H1 (cell line): ENCODE results near the gene HPS5. TPM values are rescaled to one million over a fixed set of nuclear protein-coding genes. Genes with fewer than 3 reads are reported as not detected.

Experiments used
- CTCF ChIA-PET: fragments of 300-600 bp; sonication (Branson Sonifier 250); formaldehyde crosslinking; loops from one replicate; lab custom pipeline; 2021; ENCODE audit not compliant: partially characterized antibody; lab: Charles Lee
- POLR2A ChIA-PET: fragments of 300-600 bp; sonication (Branson Sonifier 250); formaldehyde crosslinking; loops from one replicate; lab custom pipeline; 2021; ENCODE audit warnings: inconsistent platforms; ENCODE audit not compliant: partially characterized antibody; lab: Charles Lee
- DNase-seq, 2 experiments: peaks; one replicate each; pipeline versions ENCODE4 v3.0.0 to v3.0.0-alpha.2; 2010 to 2022; ENCODE audit warnings: low spot score in 2 of 2, low read depth in 1 of 2, mixed read lengths in 1 of 2
- FAIRE-seq: peaks from 2 replicates; lab custom pipeline; 2011; peaks lifted over from hg19 to GRCh38; lab: Jason Lieb, UNC
- H2AFZ ChIP-seq: 2 replicates; pipeline ENCODE4 v1.8.1; 2012; ENCODE audit warnings: low read length, inconsistent platforms
- H2AK5ac ChIP-seq: 2 replicates; pipeline ENCODE4 v1.6.1; 2013; ENCODE audit warnings: low read depth, low read length
- H2BK120ac ChIP-seq: replicated peaks from 2 replicates; pipeline ENCODE3; 2013; ENCODE audit warnings: low read depth, low read length, inconsistent platforms
- H2BK12ac ChIP-seq: 2 replicates; pipeline ENCODE4 v1.6.1; 2013; ENCODE audit warnings: low read depth, low read length
- H2BK15ac ChIP-seq: 2 replicates; pipeline ENCODE4 v1.6.1; 2013; ENCODE audit warnings: low read length
- H2BK20ac ChIP-seq: 2 replicates; pipeline ENCODE4 v1.6.1; 2013; ENCODE audit warnings: low read length
- H2BK5ac ChIP-seq: 2 replicates; pipeline ENCODE4 v1.6.1; 2013; ENCODE audit warnings: low read depth, low read length
- H3K14ac ChIP-seq: 2 replicates; pipeline ENCODE4 v1.6.1; 2013; ENCODE audit warnings: inconsistent platforms; ENCODE audit not compliant: insufficient read length
- H3K18ac ChIP-seq: 2 replicates; pipeline ENCODE4 v1.6.1; 2013; ENCODE audit warnings: low read length; ENCODE audit errors: extremely low read depth
- H3K23ac ChIP-seq: 2 replicates; pipeline ENCODE4 v1.6.1; 2013; ENCODE audit warnings: inconsistent platforms; ENCODE audit not compliant: insufficient read length
- H3K23me2 ChIP-seq: 2 replicates; pipeline ENCODE4 v1.6.1; 2013; ENCODE audit warnings: low read depth, low read length
- H3K27ac ChIP-seq: 2 replicates; pipeline ENCODE4 v1.6.1; 2011; ENCODE audit warnings: low read depth, low read length, inconsistent platforms
- H3K27me3 ChIP-seq, 4 experiments: replicated peaks in 1 of 4; 1 replicate in 1 of 4; 2 replicates in 3 of 4; pipeline versions ENCODE4 v1.6.1 to v1.8.1; 2011 to 2013; ENCODE audit warnings: low read length in 3 of 4, mild to moderate bottlenecking in 3 of 4, inconsistent platforms in 2 of 4, mixed read lengths in 2 of 4, moderate library complexity in 1 of 4; ENCODE audit not compliant: control insufficient read depth in 3 of 4, insufficient read depth in 3 of 4; ENCODE audit errors: extremely low read depth in 1 of 4
- H3K36me3 ChIP-seq, 4 experiments: 2 replicates each; pipeline versions ENCODE4 v1.6.1 to v1.8.1; 2011 to 2013; ENCODE audit warnings: mild to moderate bottlenecking in 4 of 4, low read length in 3 of 4, moderate library complexity in 2 of 4, control low read depth in 1 of 4, inconsistent platforms in 1 of 4; ENCODE audit not compliant: insufficient read depth in 4 of 4, control insufficient read depth in 2 of 4
- H3K4ac ChIP-seq: replicated peaks from 2 replicates; pipeline ENCODE3; 2013; ENCODE audit warnings: low read length, low read depth, mixed read lengths, inconsistent platforms; ENCODE audit not compliant: insufficient read length
- H3K4me1 ChIP-seq, 4 experiments: replicated peaks in 1 of 4; 1 replicate in 1 of 4; 2 replicates in 3 of 4; pipeline versions ENCODE4 v1.6.1 to v1.8.1; 2011 to 2013; ENCODE audit warnings: low read length in 3 of 4, inconsistent platforms in 2 of 4, mixed read lengths in 1 of 4; ENCODE audit not compliant: insufficient read depth in 4 of 4, control insufficient read depth in 3 of 4
- H3K4me2 ChIP-seq, 2 experiments: 2 replicates each; pipeline versions ENCODE4 v1.6.1 to v1.8.1; 2011 to 2013; ENCODE audit warnings: low read depth in 2 of 2, low read length in 2 of 2, control low read depth in 1 of 2, inconsistent platforms in 1 of 2, mild to moderate bottlenecking in 1 of 2; ENCODE audit not compliant: insufficient read depth in 1 of 2
- H3K4me3 ChIP-seq, 4 experiments: fragments of 200-600, 300-600 bp in 1 of 4; sonication (generic), shearing (Covaris generic), sonication (Bioruptor Twin) in 1 of 4; 2 replicates each; pipeline versions ENCODE4 v1.5.1 to v1.8.1; 2011 to 2016; ENCODE audit warnings: low read length in 4 of 4, low read depth in 3 of 4, control low read depth in 2 of 4, inconsistent platforms in 2 of 4, mild to moderate bottlenecking in 2 of 4, mixed read lengths in 1 of 4, moderate library complexity in 1 of 4; ENCODE audit not compliant: insufficient read depth in 2 of 4; ENCODE audit errors: extremely low read depth in 1 of 4
- H3K56ac ChIP-seq: replicated peaks from 2 replicates; pipeline ENCODE3; 2013; ENCODE audit warnings: low read depth, mild to moderate bottlenecking, mixed read lengths, low read length, inconsistent platforms; ENCODE audit not compliant: insufficient read length
- H3K79me1 ChIP-seq: 2 replicates; pipeline ENCODE4 v1.6.1; 2013; ENCODE audit warnings: low read depth, low read length, control low read depth
- H3K79me2 ChIP-seq, 2 experiments: 2 replicates each; pipeline versions ENCODE4 v1.6.1 to v1.8.1; 2012 to 2013; ENCODE audit warnings: low read length in 2 of 2, mild to moderate bottlenecking in 2 of 2, inconsistent platforms in 1 of 2; ENCODE audit not compliant: insufficient read depth in 2 of 2, control insufficient read depth in 1 of 2
- H3K9ac ChIP-seq, 4 experiments: replicated peaks in 1 of 4; 1 replicate in 1 of 4; 2 replicates in 3 of 4; pipeline versions ENCODE4 v1.6.1 to v1.8.1; 2011 to 2013; ENCODE audit warnings: low read depth in 3 of 4, low read length in 3 of 4, control low read depth in 2 of 4, mild to moderate bottlenecking in 2 of 4, moderate library complexity in 2 of 4, inconsistent platforms in 1 of 4; ENCODE audit errors: extremely low read depth in 1 of 4
- H3K9me3 ChIP-seq, 2 experiments: 2 replicates each; pipeline versions ENCODE4 v1.6.1 to v1.8.1; 2012 to 2013; ENCODE audit warnings: mild to moderate bottlenecking in 2 of 2, moderate library complexity in 2 of 2, control low read depth in 1 of 2, inconsistent platforms in 1 of 2, low read depth in 1 of 2, low read length in 1 of 2, mixed read lengths in 1 of 2; ENCODE audit not compliant: insufficient read depth in 2 of 2
- H4K20me1 ChIP-seq, 2 experiments: replicated peaks in 1 of 2; 2 replicates each; pipeline versions ENCODE3 to v1.8.1; 2011 to 2013; ENCODE audit warnings: inconsistent platforms in 2 of 2, low read length in 2 of 2, mild to moderate bottlenecking in 1 of 2; ENCODE audit not compliant: insufficient read depth in 2 of 2, control insufficient read depth in 1 of 2
- H4K5ac ChIP-seq: 2 replicates; pipeline ENCODE4 v1.6.1; 2013; ENCODE audit warnings: low read length, low read depth, mixed read lengths, inconsistent platforms; ENCODE audit not compliant: insufficient read length
- H4K8ac ChIP-seq: 2 replicates; pipeline ENCODE4 v1.8.0; 2013; ENCODE audit warnings: mild to moderate bottlenecking, moderate library complexity, low read length, inconsistent platforms; ENCODE audit not compliant: insufficient read depth; ENCODE audit errors: extremely low read depth
- H4K91ac ChIP-seq: replicated peaks from 2 replicates; pipeline ENCODE3; 2013; ENCODE audit warnings: low read length, mixed read lengths, inconsistent platforms; ENCODE audit not compliant: insufficient read length
- ATF3 ChIP-seq: IDR thresholded peaks from 2 replicates; pipeline ENCODE4 v1.6.1; 2011; ENCODE audit warnings: low read depth, mild to moderate bottlenecking, low read length; ENCODE audit not compliant: insufficient read depth
- CHD2 ChIP-seq: IDR thresholded peaks from 2 replicates; pipeline ENCODE4 v1.6.1; 2012; ENCODE audit warnings: low read length, improper control_type of control experiment
- CTBP2 ChIP-seq: IDR thresholded peaks from 2 replicates; pipeline ENCODE4 v1.7.0; 2011; ENCODE audit warnings: borderline replicate concordance, mild to moderate bottlenecking, moderate library complexity, mixed read lengths, low read length; ENCODE audit not compliant: insufficient read depth, insufficient read length
- E2F6 ChIP-seq: IDR thresholded peaks from 2 replicates; pipeline ENCODE4 v1.6.1; 2012; ENCODE audit warnings: inconsistent platforms
- HDAC6 ChIP-seq: IDR thresholded peaks from one replicate; pipeline ENCODE4 v1.7.1; 2012; ENCODE audit warnings: low read depth, mild to moderate bottlenecking, inconsistent platforms, low read length, moderate library complexity
- MAFK ChIP-seq: IDR thresholded peaks from 2 replicates; pipeline ENCODE4 v1.6.1; 2012; ENCODE audit warnings: low read depth, mild to moderate bottlenecking, improper control_type of control experiment, low read length
- RAD21 ChIP-seq, 2 experiments: IDR thresholded peaks in 1 of 2; conservative IDR thresholded peaks in 1 of 2; 2 replicates each; pipeline ENCODE4 v1.6.1; 2011; ENCODE audit warnings: low read depth in 2 of 2, low read length in 2 of 2, improper control_type of control experiment in 1 of 2, inconsistent platforms in 1 of 2, mild to moderate bottlenecking in 1 of 2, moderate library complexity in 1 of 2
- RXRA ChIP-seq: IDR thresholded peaks from 2 replicates; pipeline ENCODE4 v1.6.1; 2011; ENCODE audit warnings: low read depth, mild to moderate bottlenecking, low read length, moderate library complexity; ENCODE audit not compliant: insufficient read depth
- SRF ChIP-seq: IDR thresholded peaks from 2 replicates; pipeline ENCODE4 v1.6.1; 2011; ENCODE audit warnings: mild to moderate bottlenecking, low read depth, low read length, moderate library complexity
- TAF1 ChIP-seq: IDR thresholded peaks from 2 replicates; pipeline ENCODE4 v1.6.1; 2011; ENCODE audit warnings: mild to moderate bottlenecking, low read depth, low read length
- whole genome bisulfite sequencing, 2 experiments: shearing (Covaris generic) in 1 of 2; methylation state at CpG; one replicate each; pipeline versions ENCODE4 v1.1.6 to v1.1.7; 2013 to 2015; ENCODE audit warnings: low lambda C conversion rate in 2 of 2, mixed read lengths in 2 of 2, inconsistent platforms in 1 of 2, low coverage in 1 of 2, missing lambda C conversion rate in 1 of 2; ENCODE audit not compliant: insufficient replicate concordance in 2 of 2, insufficient coverage in 1 of 2, insufficient read length in 1 of 2; ENCODE audit errors: extremely low coverage in 1 of 2, missing lambda C conversion rate in 1 of 2; 5-methylcytosine and 5-hydroxymethylcytosine counted together
- polyA plus RNA-seq, 7 experiments: library from polyadenylated mRNA; depleted of rRNA in 3 of 7; stranded (reverse) in 5 of 7; unstranded in 2 of 7; fragments of >200 nt in 5 of 7; fragments of 200-250 nt in 2 of 7; gene quantifications; 1 replicate in 5 of 7; 2 replicates in 1 of 7; 4 replicates in 1 of 7; pipeline versions ENCODE4 v1.2.1 to v1.2.3, GENCODE V29; 2011 to 2013; ENCODE audit warnings: missing spikeins in 2 of 7, mixed read lengths in 2 of 7
- total RNA-seq: library from RNA; stranded (reverse); fragmentation: NEBNext Ultra II Directional; extraction: Animal tissue kit (Norgen Biotek cat#: 25700); gene quantifications from 2 replicates; pipeline ENCODE4 v1.2.1, GENCODE V29; 2021

Gene HPS5
- total and polyA plus RNA-seq, 2 of the 8 experiments (the other 6 are each of a cell fraction or from before 2014, with no cell fraction given): 5.0 to 18.5 TPM

- WGBS, 2 experiments: 84% methylated on average over 7 of the region's 8 CpGs; no CpG with 5 or more reads in 1 of the 2 experiments
- H3K14ac ChIP-seq: no peak overlapping the region
- no peak for DNase-seq
- CTCF ChIA-PET: interaction anchor here (1.3 to 3.8 kb wide), 3 partner anchors 8 to 120 kb away, joined by 3 to 12 read pairs (median 6); no protein-coding TSS in a partner anchor
- H4K20me1 ChIP-seq: no peaks in the 10 kb centered on the region
- H3K36me3 ChIP-seq: no peaks in the 10 kb centered on the region
- no peak overlapping the region for H2AFZ ChIP-seq
- H2BK5ac ChIP-seq: no peak overlapping the region
- H2BK20ac ChIP-seq: no peak overlapping the region
- no peak overlapping the region for H3K4me3 ChIP-seq
- no peak overlapping the region for H2BK120ac ChIP-seq
- H3K4ac ChIP-seq: no peak overlapping the region
- H3K79me1 ChIP-seq: no peaks in the 10 kb centered on the region
- no peak overlapping the region for H3K18ac ChIP-seq
- H3K56ac ChIP-seq: no peak overlapping the region
- no peak overlapping the region for H2AK5ac ChIP-seq
- H3K27me3 ChIP-seq: no peaks in the 10 kb centered on the region; a peak in 1 of 7 replicates
- no peak overlapping the region for H3K4me2 ChIP-seq
- FAIRE-seq: no peak
- H3K23me2 ChIP-seq: no peaks in the 10 kb centered on the region
- POLR2A ChIA-PET: no interaction called here
- no peak overlapping the region for H4K91ac ChIP-seq
- no peak overlapping the region for H3K9ac ChIP-seq
- H4K8ac ChIP-seq: no peak overlapping the region
- H2BK15ac ChIP-seq: no peak overlapping the region
- H3K23ac ChIP-seq: no peak overlapping the region
- H3K79me2 ChIP-seq: no peaks in the 10 kb centered on the region
- H3K27ac ChIP-seq: no peak overlapping the region
- H2BK12ac ChIP-seq: no peak overlapping the region
- no peaks in the 10 kb centered on the region for H3K9me3 ChIP-seq
- H4K5ac ChIP-seq: no peak overlapping the region
- no peaks in the 10 kb centered on the region for H3K4me1 ChIP-seq
- TF ChIP-seq HDAC6 (no peak), E2F6 (no peak), ATF3 (no peak), RXRA (no peak), SRF (no peak), CHD2 (no peak), CTBP2 (no peak), RAD21 (IDR thresholded peaks at IDR 0.05 in 1 of 2, conservative IDR thresholded peaks at IDR 0.05 in 1 of 2; ENCODE audit: low read depth in 2 of 2, low read length in 2 of 2) (no peak), MAFK (no peak), TAF1 (no peak)
Observed at GRCh38 chr11:18235394-18236334, 86.3 kb downstream of the HPS5 start.
